ENCODE measurements around the gene MBTPS1.

The MBTPS1 gene

GRCh38 chr16:84033251-84034195 lies 83.2 kb downstream of the MBTPS1 start:
- no peak for DNase-seq

DNA sequence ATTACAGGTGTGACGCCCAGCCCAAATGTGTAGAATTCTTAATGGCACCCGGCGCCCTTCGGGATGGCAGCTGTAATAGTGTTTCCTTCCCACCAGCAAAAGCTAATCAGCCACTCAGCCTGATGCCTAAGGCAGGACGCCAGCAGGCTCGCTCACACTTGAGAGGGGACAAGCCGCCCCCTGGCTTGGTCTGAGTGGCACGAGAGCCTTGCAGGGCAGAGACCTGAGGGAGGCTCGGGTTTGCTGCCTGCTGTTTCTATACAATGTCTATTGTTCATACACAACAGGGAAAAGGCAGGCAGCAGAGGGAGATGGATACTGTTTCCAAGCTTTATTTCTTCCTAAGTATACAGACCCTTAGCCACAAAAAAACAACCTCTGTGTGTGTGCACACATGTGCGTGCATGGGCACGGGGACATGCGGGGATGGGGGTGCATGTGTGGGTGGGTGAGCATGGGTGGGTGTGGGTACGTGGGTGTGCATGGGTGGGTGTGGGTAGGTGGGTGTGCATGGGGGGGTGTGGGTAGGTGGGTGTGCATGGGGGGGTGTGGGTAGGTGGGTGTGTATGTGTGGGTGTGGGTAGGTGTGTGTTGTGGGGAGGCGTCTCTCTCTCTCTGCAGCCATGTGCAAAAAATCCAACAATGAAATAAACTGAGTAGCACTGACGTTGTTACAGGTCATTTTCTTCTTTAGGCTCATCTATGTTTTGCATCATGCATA lies 84.1 kb downstream of the MBTPS1 start:
- no peak for DNase-seq

DNA sequence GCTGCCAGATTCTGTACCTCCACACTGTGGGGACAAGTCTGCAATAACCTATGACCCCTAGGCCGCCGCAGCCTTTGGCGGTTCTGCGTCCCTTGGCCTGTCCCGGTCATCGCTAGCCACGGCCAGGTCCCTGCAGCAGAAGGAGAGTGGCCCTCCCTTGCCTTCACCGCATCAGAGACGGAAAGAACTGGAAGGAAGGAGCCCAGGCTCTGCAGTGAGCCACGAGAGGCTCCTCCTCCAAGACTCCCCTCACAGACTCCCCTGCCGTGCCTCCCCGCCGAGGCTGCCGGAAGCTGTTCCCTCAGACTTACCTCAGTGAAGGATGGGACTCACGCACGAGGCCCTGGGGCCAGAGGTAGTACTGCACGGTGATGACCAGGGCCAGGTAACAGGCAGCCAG lies 85.2 kb downstream of the MBTPS1 start:
- DNase-seq = no peak

GRCh38 chr16:84029297-84030047 lies 87.3 kb downstream of the MBTPS1 start:
- DNase-seq = peak; percentile 77 to 78

DNA sequence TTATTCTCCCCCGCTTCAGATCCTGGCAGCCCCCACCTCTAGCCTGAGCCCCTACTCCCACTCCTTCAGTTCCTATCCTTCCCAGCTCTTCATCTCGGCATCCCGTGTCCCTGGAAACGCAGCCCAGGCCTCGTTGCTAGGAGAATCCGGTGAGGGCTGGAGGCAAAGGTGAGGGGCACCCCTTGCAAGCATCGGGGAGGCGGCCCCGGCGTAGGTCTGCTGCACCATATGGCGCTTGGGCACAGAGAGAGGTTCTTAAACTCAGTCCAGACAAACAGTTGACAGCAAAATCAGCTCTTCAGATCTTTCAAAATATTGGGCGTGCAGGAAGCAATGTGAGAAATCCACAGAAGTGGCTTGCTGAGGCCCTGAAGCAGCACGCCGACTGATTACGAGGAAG lies 89.1 kb downstream of the MBTPS1 start:
- no peak for DNase-seq

GRCh38 chr16:84026606-84027005 lies 90.1 kb downstream of the MBTPS1 start:
- no peak for DNase-seq

GRCh38 chr16:84024854-84025253 lies 91.9 kb downstream of the MBTPS1 start:
- DNase-seq = no peak

DNA sequence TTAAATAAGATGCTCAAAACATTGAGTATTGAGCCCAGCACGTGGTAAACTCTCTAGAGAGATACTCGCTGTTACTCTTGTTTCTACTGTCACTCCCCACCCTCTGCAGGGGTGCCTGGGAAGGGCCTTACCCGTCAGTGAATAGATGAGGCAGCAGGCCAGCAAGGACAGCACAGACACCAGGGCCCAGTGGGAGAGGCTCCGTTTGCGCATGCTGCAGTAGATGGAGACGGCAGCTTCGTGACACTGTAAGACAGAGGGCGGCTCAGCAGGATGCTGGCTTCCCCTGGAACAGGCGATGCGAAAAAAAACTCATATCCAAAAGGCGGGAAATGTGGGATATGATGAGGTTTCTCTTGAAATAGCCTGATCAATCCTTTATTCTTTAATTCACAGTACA lies 94.1 kb downstream of the MBTPS1 start:
- no peak for DNase-seq

DNA sequence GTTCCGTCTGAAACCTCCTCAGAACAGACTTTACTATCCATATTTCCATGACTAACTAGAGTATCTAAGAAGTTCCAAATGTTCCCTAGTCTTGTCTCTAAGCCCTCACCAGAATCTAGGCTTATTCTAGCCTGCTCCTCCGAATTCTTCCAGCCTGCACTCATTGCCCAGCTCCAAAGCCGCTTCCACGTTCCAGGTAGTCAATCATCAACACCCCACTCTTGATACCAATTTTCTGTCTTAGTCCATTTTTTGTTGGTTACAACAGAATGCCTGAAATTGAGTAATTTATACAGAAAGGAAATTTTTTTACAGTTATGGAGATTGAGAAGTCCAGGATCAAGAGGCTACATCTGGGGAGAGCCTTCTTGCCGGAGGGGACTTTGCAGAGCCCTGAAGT lies 95.3 kb downstream of the MBTPS1 start:
- no peak for DNase-seq

- DNase-seq = no peak
Measured at GRCh38 chr16:84020353-84020752, 96.4 kb downstream of the MBTPS1 start.

DNA sequence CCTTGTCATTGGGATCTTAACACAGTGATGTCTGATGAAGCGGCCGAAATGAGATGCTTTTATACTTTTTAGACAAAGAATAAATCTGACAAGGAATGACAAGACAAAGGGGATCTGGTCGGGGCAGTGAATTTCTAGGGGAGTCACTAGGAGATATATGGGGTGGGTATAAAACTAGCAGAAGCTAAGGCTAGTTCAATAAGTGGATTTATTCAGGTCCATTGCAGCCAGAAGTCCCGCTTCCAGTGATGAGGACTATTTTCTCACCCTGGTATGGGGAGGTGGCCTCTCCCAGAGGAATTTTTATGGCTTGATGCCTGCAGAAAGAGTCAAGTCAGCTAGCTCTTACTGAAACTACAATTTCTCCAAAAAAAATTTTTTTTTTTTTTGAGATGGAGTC lies 98.0 kb downstream of the MBTPS1 start:
- DNase-seq = no peak

- DNase-seq = no peak
Measured at GRCh38 chr16:84016477-84016876, 100.3 kb downstream of the MBTPS1 start.

- DNase-seq = no peak
Measured at GRCh38 chr16:84015399-84015798, 101.3 kb downstream of the MBTPS1 start.

- DNase-seq = no peak
Measured at GRCh38 chr16:84014570-84015327, 102.0 kb downstream of the MBTPS1 start.

DNA sequence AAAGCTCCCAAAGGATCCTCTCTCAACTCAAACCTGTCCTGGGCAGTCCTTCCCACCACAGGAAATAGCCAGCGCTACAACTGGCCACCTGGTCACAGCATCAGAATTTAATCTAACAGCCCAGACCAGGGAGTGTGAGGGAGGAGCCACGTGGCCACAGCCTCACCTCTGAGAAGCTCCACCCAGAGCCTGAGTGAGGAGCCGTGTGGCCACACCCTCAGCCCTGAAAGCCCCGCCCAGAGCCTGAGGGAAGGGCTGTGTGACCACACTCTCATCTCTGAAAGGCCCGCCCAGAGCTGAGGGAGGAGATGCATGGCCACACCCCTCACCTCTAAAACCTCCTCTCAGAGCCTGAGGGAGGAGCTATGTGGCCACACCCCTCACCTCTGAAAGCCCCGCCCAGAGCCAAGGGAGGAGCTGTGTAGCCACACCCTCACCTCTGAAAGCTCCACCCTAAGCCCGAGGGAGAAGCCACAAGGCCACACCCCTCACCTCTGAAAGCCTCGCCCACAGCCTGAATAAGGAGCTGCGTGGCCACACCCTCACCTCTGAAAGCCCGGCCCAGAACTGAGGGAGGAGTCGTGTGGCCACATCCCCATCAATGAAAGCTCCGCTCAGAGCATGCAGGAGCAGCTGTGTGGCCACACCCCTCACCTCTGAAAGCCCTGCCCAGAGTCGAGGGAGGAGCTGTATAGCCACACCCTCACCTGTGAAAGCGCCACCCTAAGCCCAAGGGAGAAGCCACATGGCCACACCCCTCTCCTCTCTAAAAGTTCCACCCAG lies 102.8 kb downstream of the MBTPS1 start:
- peak; percentile 56 to 69 for DNase-seq

GRCh38 chr16:84009282-84009681 lies 107.5 kb downstream of the MBTPS1 start:
- no peak for DNase-seq

DNA sequence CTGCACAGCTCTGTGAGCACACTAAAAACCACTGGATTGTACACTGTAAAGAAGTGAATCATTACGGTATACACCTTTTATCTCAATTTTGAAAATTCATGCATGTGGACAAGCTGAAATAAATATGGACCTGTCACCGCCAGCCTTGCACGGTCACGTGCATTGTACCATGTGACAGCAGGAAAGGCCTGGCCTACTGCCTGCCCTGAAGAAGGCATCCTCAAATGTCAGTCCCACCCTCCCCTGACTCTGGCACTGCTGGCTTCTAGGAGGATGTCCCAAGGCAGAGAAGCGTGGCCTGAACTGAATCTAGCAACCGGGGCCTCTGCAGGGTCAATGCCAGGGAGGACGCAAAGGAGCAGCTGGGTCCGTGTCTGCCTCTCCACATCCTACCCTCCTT lies 108.8 kb downstream of the MBTPS1 start:
- DNase-seq = no peak

GRCh38 chr16:84007520-84007919 lies 109.2 kb downstream of the MBTPS1 start:
- no peak for DNase-seq

- no peak for DNase-seq
Measured at GRCh38 chr16:84005391-84005790, 111.4 kb downstream of the MBTPS1 start.

GRCh38 chr16:84004442-84004841 lies 112.3 kb downstream of the MBTPS1 start:
- no peak for DNase-seq
